NCI-H345 treated with DMSO at 0.1 percent for 48 hours (cell line): Measurements from ENCODE around the gene LRRC4C.
"Not testable (repeated sequence)": the region's sequence is repeated elsewhere in the genome, so short reads cannot be mapped to it uniquely, and the experiment has no call there.

Experiments used
- DNase-seq: peaks from one replicate; lab custom pipeline; 2025; ENCODE audit not compliant: unreplicated experiment; lab: John Stamatoyannopoulos, UW

The LRRC4C gene

DNA sequence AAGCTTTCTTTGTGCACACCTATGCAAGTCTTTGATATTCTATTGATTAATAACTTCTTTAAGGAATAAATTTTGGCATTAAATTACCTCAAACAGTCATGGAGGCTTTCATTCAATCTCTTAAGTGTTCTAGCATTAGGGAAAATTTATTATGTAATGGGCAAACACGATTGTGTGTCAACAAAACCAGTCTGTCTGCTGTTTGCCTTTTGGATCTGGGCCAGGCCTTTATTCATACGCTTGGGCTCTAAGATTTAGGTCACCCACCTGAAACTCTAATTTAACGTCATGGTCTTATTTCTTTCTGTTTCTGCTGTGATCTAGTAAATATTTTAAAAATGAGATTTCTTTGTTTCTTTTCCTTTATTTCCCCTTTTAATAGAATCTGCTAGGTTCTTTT lies 1270.6 kb downstream of the LRRC4C start:
- peak; percentile 73 for DNase-seq

- DNase-seq = no peak
Measured at GRCh38 chr11:40187295-40187694, 1272.2 kb downstream of the LRRC4C start.

DNA sequence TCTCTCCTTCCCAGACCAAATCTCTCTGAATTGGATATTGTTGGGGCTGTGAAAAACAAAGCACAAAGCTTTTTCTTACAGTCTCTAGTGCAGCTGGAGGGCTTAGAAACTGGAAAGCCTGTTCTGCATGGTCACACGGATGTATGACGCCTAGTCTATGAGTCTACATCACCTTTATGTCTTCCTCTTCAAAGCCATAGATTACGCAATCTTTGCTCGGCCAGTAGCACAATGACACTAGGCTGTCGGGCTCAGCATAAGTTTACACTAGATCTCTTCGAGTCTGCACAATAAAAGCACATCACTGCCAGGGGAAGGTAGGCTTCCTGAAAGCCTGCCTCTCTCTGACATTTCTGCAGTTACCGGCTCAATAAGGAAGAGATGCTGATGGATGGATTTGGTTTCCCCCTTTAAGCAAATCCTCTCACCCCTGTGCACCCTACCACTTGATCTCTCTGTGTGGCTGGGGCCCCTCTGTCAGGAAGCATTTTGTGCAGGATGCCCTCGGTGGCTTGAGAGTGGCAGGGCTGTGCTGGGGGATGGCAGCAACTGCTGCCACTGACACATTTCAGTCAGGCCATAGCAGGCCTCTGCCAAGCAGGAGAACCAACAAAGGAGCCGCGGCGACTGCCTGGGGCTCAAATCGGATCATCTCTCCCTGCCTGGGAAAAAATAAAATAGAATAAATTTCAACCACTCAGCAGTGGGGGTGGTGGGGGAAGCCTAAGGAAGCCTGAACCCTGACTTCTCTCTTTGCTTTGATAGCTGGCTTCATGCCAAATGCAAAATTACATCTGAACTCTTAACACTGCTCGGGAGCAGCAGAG lies 1272.8 kb downstream of the LRRC4C start:
- peak; percentile 25 for DNase-seq

DNA sequence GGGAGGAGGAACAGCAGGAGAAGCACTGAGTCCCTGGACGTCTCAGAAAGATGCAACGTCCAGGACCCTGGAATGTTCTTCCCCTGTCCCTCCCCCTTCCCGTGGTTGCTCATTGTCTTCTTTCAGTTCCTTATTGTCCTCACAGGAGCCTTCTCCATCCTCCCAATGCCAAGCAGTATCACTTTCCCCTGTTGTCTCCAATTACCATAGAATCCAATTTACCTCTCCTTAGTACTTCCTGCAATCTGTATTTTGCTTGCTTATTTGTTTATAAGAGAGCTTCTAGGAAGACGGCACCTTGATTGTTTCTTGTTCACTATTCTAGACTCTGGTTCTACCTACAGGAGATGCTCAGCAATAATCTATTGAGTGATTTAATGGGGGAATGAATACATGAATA lies 1273.7 kb downstream of the LRRC4C start:
- DNase-seq = no peak

GRCh38 chr11:40183073-40184064 lies 1276.1 kb downstream of the LRRC4C start:
- DNase-seq = no peak

DNA sequence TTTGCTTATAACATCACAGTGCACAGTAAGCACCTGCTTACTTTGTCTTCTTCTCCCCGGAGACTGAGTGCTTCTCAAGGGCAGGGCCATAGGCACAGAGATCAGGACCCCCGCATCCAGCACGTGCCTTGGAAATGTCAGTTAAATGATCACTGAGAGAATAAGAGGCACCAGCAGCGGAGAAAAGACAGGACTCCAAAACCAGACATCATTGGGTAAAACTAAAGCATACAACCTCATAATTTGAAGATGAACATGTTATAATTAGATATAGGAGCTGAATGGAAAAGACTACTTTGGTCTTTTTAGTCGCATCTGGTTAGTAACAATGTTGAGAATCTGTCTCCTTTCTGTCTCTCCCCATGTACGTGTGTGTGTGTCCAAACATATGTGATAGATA lies 1279.9 kb downstream of the LRRC4C start:
- DNase-seq = no peak

DNA sequence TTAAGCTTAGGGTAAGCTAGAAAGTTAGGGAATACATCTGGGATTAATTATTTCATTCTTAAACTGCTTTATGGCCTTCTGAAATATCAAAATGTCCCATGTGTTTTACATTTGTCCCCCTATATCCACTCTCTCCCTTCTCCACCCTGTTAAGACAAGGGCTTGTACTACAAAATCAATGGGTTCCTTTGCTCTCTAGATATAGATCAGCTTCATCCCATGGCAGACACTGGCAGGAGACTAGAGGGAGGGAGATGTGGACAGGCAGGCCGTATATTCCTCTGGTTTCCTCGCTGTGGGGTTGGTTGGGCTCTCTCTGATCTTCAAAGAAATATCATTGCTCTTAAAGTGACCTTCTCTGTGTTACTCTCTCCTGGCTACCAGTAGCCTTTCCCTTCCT lies 1281.0 kb downstream of the LRRC4C start:
- DNase-seq = no peak

DNA sequence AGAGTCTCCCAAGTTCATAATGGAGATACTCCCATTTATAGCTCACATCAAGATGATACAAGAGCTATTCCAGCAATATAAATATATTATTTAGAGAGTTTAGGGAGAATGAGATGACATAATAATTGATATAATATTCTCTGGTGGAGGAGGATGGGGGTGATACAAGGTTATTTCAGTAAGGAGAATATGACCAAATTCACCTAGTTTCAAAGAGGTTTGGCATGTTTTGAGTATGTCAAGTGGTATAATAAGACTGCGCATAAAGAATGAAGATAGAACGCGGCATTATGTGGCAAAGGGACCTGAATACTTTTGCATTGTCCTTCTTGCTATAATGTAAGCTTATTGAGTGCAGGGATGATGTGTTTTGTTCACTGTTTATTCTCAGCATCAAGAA lies 1283.5 kb downstream of the LRRC4C start:
- DNase-seq = no peak

- DNase-seq = no peak
Measured at GRCh38 chr11:40170078-40170477, 1289.4 kb downstream of the LRRC4C start.

DNA sequence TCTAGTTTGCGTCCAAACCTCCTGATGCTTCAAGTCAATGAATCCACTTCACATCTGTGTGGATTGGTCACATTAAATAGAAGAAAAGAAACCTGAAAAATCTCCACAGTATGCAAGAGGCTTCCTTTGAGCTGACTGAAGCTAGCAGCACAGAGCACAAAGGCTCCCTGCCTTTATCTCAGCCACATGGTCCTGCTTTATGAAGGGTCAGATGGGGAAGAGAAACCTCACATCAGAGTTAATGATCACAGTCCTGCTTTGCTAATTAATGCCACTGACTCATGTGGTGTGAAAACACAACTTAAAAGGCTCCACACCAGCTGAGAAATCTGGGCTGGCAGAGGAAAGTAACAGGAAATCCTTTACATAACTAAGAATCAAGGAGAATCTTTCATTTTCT lies 1291.0 kb downstream of the LRRC4C start:
- no peak for DNase-seq

DNA sequence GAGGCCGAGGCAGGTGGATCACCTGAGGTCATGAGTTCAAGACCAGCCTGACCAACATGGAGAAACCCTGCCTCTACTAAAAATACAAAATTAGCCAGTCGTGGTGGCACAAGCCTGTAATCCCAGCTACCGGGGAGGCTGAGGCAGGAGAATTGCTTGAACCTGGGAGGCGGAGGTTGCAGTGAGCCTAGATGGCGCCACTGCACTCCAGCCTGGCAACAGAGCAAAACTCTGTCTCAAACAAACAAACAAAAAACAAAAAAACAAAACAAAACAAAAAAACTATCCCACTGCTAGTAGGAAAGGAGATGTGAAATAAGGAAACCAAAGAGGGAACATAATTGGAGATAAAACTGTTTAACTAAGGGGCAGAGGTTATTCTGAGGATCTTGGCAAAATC lies 1291.6 kb downstream of the LRRC4C start:
- not testable (repeated sequence) for DNase-seq

- DNase-seq = no peak
Measured at GRCh38 chr11:40166892-40167291, 1292.6 kb downstream of the LRRC4C start.

- no peak for DNase-seq
Measured at GRCh38 chr11:40162901-40163883, 1296.3 kb downstream of the LRRC4C start.

DNA sequence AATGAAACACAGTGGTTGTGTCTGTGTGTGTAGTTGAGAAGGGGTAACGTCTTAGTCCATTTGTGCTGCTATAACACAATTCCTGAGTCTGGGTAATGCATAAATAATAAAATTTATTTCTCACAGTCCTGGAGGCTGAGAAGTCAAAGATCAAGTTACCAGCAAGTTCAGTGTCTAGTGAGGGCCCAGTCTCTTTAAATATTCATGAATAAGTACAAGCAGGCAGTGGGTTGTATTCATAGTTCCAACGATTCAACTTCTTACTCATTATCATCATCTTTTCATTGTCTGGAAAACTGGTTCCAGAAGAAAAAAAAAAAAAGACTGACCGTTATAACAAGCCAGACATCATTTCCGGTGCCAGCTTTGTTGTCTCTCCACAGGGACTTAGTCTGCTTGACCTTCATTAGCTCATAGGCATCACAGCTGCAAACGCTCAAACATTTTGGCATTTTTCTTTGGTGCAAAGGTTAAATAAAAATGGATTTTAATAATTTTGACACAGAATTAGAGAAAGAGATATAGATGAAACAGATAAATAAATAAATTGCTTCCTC lies 1297.5 kb downstream of the LRRC4C start:
- DNase-seq = no peak

GRCh38 chr11:40160418-40160817 lies 1299.0 kb downstream of the LRRC4C start:
- DNase-seq = no peak

DNA sequence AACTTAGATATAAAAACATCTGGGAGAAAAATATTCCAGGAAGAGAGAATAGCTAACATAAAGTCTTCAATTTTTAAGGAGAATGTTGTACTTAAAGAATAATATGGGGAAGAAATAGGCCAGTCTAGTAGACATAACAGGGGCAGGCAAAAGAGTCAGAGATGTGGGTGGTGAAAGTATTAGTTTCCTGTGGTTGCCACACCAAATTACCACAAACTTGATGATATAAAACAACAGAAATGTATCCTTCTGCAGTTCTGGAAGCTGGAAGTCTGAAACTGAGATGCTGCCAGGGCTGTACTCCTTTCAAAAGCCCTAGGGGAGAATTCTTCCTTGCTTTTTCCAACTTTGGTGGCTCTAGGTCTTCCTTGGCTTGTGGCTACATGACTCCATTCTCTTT lies 1309.7 kb downstream of the LRRC4C start:
- no peak for DNase-seq

- no peak for DNase-seq
Measured at GRCh38 chr11:40140560-40140959, 1318.9 kb downstream of the LRRC4C start.

DNA sequence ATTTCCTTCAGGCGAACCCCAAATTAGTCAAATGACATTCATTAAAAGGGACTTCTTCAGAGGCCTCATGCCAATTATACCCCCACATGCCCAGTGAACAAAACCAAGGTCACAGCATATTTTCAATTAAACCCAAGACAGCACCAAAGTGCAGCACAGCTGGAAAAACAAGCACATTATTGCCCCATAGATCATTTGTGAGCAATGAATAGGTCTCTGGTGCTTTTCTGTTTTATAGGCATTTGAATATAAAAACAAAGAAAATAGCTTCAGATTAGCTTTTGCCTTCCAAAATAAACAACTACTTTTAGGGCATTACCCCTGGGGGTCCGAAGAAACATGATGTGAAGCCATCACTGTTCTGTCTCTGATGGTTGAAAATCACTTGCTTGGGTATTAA lies 1319.9 kb downstream of the LRRC4C start:
- no peak for DNase-seq

GRCh38 chr11:40139066-40139465 lies 1320.4 kb downstream of the LRRC4C start:
- no peak for DNase-seq

DNA sequence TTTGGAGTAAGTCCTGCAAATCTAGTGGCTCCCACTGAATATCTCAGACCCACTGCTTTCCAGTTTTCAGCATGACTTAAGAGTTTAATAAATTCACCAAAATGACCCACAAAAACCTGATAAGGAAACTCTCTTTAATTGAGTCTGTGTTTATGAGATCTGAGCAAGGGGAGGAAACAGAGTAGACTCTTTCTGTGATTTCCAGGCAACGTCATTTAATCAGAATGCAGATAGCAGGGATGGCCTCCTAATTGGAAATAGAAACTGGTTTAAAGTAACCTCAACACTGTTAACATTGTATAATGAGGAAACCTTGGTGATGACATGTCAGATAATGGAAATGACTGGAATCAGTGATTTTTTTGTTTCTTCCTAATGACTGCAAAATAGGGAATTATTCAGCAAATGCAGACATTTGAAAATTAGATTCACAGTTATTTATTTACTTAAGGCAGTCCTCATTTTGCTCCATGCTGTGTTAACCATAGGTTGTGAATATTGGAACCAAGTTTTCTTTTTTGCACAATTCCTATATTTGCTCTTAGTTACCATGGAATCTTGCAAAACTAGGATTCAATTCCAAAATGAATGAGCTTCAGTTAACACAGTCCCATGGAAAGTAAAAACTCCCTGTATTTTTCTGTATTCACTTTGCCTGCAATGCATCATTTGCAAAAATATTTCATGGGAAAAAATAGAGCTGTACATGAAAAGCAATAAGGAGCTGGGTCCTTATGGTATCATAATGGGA lies 1324.5 kb downstream of the LRRC4C start:
- DNase-seq = no peak
